PC-9 (cell line): Measurements from ENCODE around the gene SYNDIG1. TPM values are rescaled to one million over a fixed set of nuclear protein-coding genes. Genes with fewer than 3 reads are reported as not detected.

Experiments
- BruUV-seq: library from RNA; stranded (reverse); fragments of 400-500 nt; replicated peaks from 2 replicates; lab custom pipeline; 2021; lab: Mats Ljungman, UMichigan
- CTCF ChIA-PET: fragments of 300-600 bp; sonication (Branson Sonifier 250); formaldehyde crosslinking; loops from one replicate; lab custom pipeline; 2022; ENCODE audit warnings: antibody characterized with exemption; lab: Charles Lee
- POLR2A ChIA-PET: fragments of 300-600 bp; sonication (Branson Sonifier 250); formaldehyde crosslinking; loops from one replicate; lab custom pipeline; 2022; ENCODE audit warnings: antibody characterized with exemption; ENCODE audit not compliant: unreplicated experiment; lab: Charles Lee
- DNase-seq, 2 experiments: peaks; one replicate each; pipeline versions ENCODE4 v3.0.0 to v3.0.0-alpha.2; 2015 to 2022; ENCODE audit warnings: mixed read lengths in 1 of 2
- H2AFZ ChIP-seq: fragments of 200-600 bp; sonication (generic); 2 replicates; pipeline ENCODE4 v1.8.1; 2017; ENCODE audit warnings: antibody characterized with exemption
- H3F3A ChIP-seq: fragments of 200-600 bp; sonication (generic); 2 replicates; pipeline ENCODE4 v1.8.1; 2017; ENCODE audit warnings: antibody characterized with exemption, mild to moderate bottlenecking, low read depth; ENCODE audit not compliant: insufficient read depth
- H3K27ac ChIP-seq: fragments of 200-600 bp; sonication (generic); 2 replicates; pipeline ENCODE4 v1.6.1; 2016; ENCODE audit warnings: mixed run types
- H3K27me3 ChIP-seq: fragments of 200-600 bp; sonication (generic); 2 replicates; pipeline ENCODE4 v1.6.1; 2016; ENCODE audit warnings: low read depth, mixed run types; ENCODE audit not compliant: insufficient read depth
- H3K36me3 ChIP-seq: fragments of 200-600 bp; sonication (generic); 2 replicates; pipeline ENCODE4 v1.6.1; 2016; ENCODE audit warnings: low read depth, mixed run types
- H3K4me1 ChIP-seq: fragments of 200-600 bp; sonication (generic); replicated peaks from 2 replicates; pipeline ENCODE4 v1.6.1; 2016; ENCODE audit warnings: mixed run types; ENCODE audit not compliant: insufficient read depth
- H3K4me2 ChIP-seq: fragments of 200-600 bp; sonication (generic); 2 replicates; pipeline ENCODE4 v1.6.1; 2017; ENCODE audit warnings: mixed run types
- H3K4me3 ChIP-seq: fragments of 200-600 bp; sonication (generic); 2 replicates; pipeline ENCODE4 v1.6.1; 2016; ENCODE audit warnings: mixed run types
- H3K79me2 ChIP-seq: fragments of 200-600 bp; sonication (generic); 2 replicates; pipeline ENCODE4 v1.6.1; 2017; ENCODE audit warnings: low read depth, mixed run types
- H3K9me2 ChIP-seq: fragments of 200-600 bp; sonication (generic); 2 replicates; pipeline ENCODE4 v1.8.1; 2017; ENCODE audit warnings: mild to moderate bottlenecking; ENCODE audit not compliant: insufficient read depth
- H3K9me3 ChIP-seq: fragments of 200-600 bp; sonication (generic); 2 replicates; pipeline ENCODE4 v1.8.1; 2016; ENCODE audit warnings: low read depth; ENCODE audit not compliant: insufficient read depth
- H4K20me1 ChIP-seq: fragments of 200-600 bp; sonication (generic); 2 replicates; pipeline ENCODE4 v1.8.1; 2017; ENCODE audit not compliant: insufficient read depth
- EZH2 ChIP-seq: fragments of 200-600 bp; sonication (generic); IDR thresholded peaks from 2 replicates; pipeline ENCODE4 v1.8.0; 2017; ENCODE audit warnings: antibody characterized with exemption, low read depth
- intact Hi-C: fragments of 100-400 bp; cut with micrococcal nuclease; formaldehyde crosslinking; loops from one replicate; pipeline ENCODE4 v1.10.0; 2022; ENCODE audit not compliant: unreplicated experiment
- total RNA-seq: library from RNA; stranded (reverse); gene quantifications from 2 replicates; pipeline ENCODE4 v1.2.3, GENCODE V29; 2021
- TF ChIP-seq, protein P1 (sequence below): fragments of 200-600 bp; sonication (generic); conservative IDR thresholded peaks from 2 replicates; pipeline ENCODE4 v1.6.1; 2017; ENCODE audit warnings: mixed run types, antibody characterized with exemption, mild to moderate bottlenecking, moderate library complexity

Gene SYNDIG1
- total RNA-seq, 1 experiment from 2014 or later: 0.17 TPM

DNA sequence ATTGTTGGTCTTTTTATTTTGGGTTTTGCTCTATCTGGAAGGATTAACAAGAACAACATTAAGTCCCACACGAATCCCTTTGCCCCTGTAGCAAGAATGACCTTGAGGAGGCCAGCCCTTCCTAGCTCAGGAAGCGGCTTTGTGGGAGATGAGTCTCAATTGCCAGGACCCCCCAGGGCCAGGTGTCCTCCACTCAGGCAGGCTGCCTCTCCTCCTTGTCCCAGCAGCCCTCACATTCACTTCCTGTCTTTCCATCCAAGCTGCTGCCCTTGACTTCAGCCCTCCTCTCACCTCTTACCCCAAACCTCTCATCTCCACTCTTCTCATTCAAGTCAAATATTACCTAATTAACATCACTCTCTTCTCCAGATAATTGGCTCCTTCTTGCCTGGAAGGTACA lies 22.6 kb upstream of the SYNDIG1 start:
- no TSS peak for BruUV-seq
- Histone ChIP-seq H3K27ac (no peak overlapping the region), H3K36me3 (no peaks in the 10 kb centered on the region), H3F3A (no peaks in the 10 kb centered on the region), H3K79me2 (no peaks in the 10 kb centered on the region), H4K20me1 (no peaks in the 10 kb centered on the region), H3K9me2 (no peaks in the 10 kb centered on the region), H3K4me3 (no peak overlapping the region), H3K9me3 (no peaks in the 10 kb centered on the region), H3K4me1 (no peaks in the 10 kb centered on the region), H3K27me3 (no peaks in the 10 kb centered on the region), H2AFZ (no peak overlapping the region), H3K4me2 (no peak overlapping the region)
- intact Hi-C loops: no loop called here
- CTCF ChIA-PET: no interaction called here
- no peak for DNase-seq
- POLR2A ChIA-PET: no interaction called here
- TF ChIP-seq, protein P1, sequence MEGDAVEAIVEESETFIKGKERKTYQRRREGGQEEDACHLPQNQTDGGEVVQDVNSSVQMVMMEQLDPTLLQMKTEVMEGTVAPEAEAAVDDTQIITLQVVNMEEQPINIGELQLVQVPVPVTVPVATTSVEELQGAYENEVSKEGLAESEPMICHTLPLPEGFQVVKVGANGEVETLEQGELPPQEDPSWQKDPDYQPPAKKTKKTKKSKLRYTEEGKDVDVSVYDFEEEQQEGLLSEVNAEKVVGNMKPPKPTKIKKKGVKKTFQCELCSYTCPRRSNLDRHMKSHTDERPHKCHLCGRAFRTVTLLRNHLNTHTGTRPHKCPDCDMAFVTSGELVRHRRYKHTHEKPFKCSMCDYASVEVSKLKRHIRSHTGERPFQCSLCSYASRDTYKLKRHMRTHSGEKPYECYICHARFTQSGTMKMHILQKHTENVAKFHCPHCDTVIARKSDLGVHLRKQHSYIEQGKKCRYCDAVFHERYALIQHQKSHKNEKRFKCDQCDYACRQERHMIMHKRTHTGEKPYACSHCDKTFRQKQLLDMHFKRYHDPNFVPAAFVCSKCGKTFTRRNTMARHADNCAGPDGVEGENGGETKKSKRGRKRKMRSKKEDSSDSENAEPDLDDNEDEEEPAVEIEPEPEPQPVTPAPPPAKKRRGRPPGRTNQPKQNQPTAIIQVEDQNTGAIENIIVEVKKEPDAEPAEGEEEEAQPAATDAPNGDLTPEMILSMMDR: no peak
- TF ChIP-seq EZH2: no peak

DNA sequence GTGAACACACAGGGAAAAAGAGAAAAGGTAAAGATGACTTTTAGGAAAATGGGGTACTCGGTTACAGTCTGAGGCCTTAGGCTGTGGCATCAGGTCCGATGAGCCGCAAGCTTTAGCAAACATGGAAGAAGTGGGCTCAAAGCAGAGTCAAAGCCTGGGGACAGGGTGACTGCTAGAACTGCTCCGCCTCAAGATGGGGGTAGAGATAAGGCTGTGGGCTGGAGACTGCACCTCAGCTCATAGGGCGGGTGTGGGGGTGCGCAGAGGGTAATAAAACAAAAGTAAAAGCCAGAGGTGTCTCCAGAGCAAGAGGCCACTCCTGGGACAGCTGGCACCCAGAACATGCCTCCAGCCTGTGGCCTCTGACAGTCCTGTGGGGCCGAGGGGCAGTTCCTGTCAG lies 21.3 kb upstream of the SYNDIG1 start:
- Histone ChIP-seq H3K27ac (no peak overlapping the region), H3K4me1 (no peaks in the 10 kb centered on the region), H3K9me3 (no peaks in the 10 kb centered on the region), H3K36me3 (no peaks in the 10 kb centered on the region), H4K20me1 (no peaks in the 10 kb centered on the region), H3K4me3 (no peak overlapping the region), H2AFZ (no peak overlapping the region), H3K79me2 (no peaks in the 10 kb centered on the region), H3F3A (no peaks in the 10 kb centered on the region), H3K9me2 (no peaks in the 10 kb centered on the region), H3K27me3 (no peaks in the 10 kb centered on the region), H3K4me2 (no peak overlapping the region)
- no TSS peak for BruUV-seq
- intact Hi-C loops: no loop called here
- ChIA-PET POLR2A (no interaction called here), CTCF (no interaction called here)
- no peak for TF ChIP-seq EZH2
- TF ChIP-seq, protein P1: no peak
- no peak for DNase-seq

DNA sequence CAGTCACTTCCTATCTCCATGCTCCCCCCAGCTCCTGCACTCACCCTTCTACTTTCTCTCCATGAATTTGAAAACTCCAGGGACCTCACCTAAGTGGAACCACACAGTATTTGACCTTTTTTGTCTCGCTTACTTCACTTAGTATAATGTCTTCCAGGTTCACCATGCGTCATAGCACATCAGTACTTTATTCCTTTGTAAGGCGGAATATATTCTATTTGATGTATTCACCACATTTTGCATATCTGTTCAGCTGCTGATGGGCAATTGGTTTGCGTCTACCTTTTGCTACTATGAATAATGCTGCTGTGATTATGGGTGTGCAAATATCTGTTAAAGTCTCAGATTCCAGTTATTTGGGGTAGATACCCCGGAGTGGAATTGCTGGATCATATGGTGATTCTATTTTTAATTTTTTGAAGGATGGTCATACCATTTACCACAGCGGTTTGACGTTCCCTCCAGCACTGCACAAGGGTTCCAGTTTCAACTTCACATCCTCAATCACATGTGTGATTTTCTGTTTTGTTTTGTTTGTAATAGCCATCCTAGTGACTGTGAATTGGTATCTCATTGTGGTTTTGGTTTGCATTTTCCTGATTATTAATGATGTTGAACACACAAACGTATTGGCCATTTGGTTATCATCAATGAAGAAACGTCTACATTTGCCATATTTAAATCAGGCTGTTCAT lies 20.3 kb upstream of the SYNDIG1 start:
- POLR2A ChIA-PET: no interaction called here
- DNase-seq: no peak
- CTCF ChIA-PET: no interaction called here

More for the DNA sequence above, 20.3 kb upstream of the SYNDIG1 start:
- no peaks in the 10 kb centered on the region for H3K9me3 ChIP-seq
- H3K79me2 ChIP-seq: no peaks in the 10 kb centered on the region
- no peaks in the 10 kb centered on the region for H3K4me1 ChIP-seq
- H2AFZ ChIP-seq: no peak overlapping the region
- H3F3A ChIP-seq: no peaks in the 10 kb centered on the region
- no peaks in the 10 kb centered on the region for H4K20me1 ChIP-seq
- no TSS peak for BruUV-seq
- H3K4me2 ChIP-seq: no peak overlapping the region
- intact Hi-C loops: no loop called here
- TF ChIP-seq, protein P1: no peak
- TF ChIP-seq EZH2: no peak
- H3K27ac ChIP-seq: no peak overlapping the region
- H3K9me2 ChIP-seq: no peaks in the 10 kb centered on the region
- H3K27me3 ChIP-seq: no peaks in the 10 kb centered on the region
- no peak overlapping the region for H3K4me3 ChIP-seq
- no peaks in the 10 kb centered on the region for H3K36me3 ChIP-seq
